K562 (cell line): Measurements from ENCODE around the gene ACVR1C. TPM values are rescaled to one million over a fixed set of nuclear protein-coding genes. Genes with fewer than 3 reads are reported as not detected.

Experiments used
- ATF3 ChIP-seq, 2 experiments: fragments of 450-650 bp in 1 of 2; sonication (generic) in 1 of 2; formaldehyde crosslinking in 1 of 2; IDR thresholded peaks in 1 of 2; conservative IDR thresholded peaks in 1 of 2; 2 replicates each; pipeline versions ENCODE4 v1.6.1 to v1.8.1; 2016 to 2023; ENCODE audit warnings: mild to moderate bottlenecking in 2 of 2, moderate library complexity in 2 of 2, inconsistent platforms in 1 of 2, missing genetic modification reagents in 1 of 2
- CHD1 ChIP-seq: fragments of 200-600 bp; sonication (generic); IDR thresholded peaks from one replicate; pipeline ENCODE4 v1.6.1; 2012; ENCODE audit warnings: mild to moderate bottlenecking, moderate library complexity, low read length, inconsistent platforms
- FOXJ2 ChIP-seq: fragments of 200-800 bp; sonication (Bioruptor generic); IDR thresholded peaks from 2 replicates; pipeline ENCODE4 v1.6.1; 2016; ENCODE audit warnings: missing genetic modification characterization, missing compliant biosample characterization
- KDM2B ChIP-seq: fragments of 250-450 bp; sonication (Bioruptor Pico); IDR thresholded peaks from 2 replicates; pipeline ENCODE4 v1.8.0; 2021; ENCODE audit warnings: mild to moderate bottlenecking, moderate library complexity
- ZNF311 ChIP-seq: fragments of 250-450 bp; sonication (Bioruptor Pico); IDR thresholded peaks from 2 replicates; pipeline ENCODE4 v1.4.0; 2020; ENCODE audit warnings: mild to moderate bottlenecking, moderate library complexity
- polyA plus RNA-seq, 8 experiments: library from polyadenylated mRNA; depleted of rRNA in 4 of 8; stranded (reverse) in 5 of 8; unstranded in 3 of 8; fragments of >200 nt; fragmentation: Nextera tagmentation in 2 of 8; fragmentation: Illumina TruSeq in 1 of 8; extraction: Ambion mirVana in 2 of 8; extraction: Trizol in 1 of 8; gene quantifications; 2 replicates each; pipeline versions ENCODE4 v1.2.1 to v1.2.3, GENCODE V29; 2011 to 2014; ENCODE audit warnings: inconsistent platforms in 1 of 8, missing spikeins in 1 of 8
- total RNA-seq, 7 experiments: library from RNA; depleted of rRNA in 6 of 7; stranded (reverse); fragments of >200 nt in 6 of 7; fragmentation: Illumina TruSeq in 2 of 7; extraction: Trizol in 2 of 7; gene quantifications; 2 replicates each; pipeline versions ENCODE4 v1.2.1 to v1.2.3, GENCODE V29; 2011 to 2021; ENCODE audit warnings: low replicate concordance in 1 of 7
- TF ChIP-seq, protein P1 (sequence below): sonication (generic); formaldehyde crosslinking; IDR thresholded peaks from 2 replicates; pipeline ENCODE4 v1.8.0; 2022; ENCODE audit warnings: mild to moderate bottlenecking, missing genetic modification reagents
- TF ChIP-seq, protein P2 (sequence below), 2 experiments: fragments of 450-650 bp in 1 of 2; sonication (generic) in 1 of 2; formaldehyde crosslinking in 1 of 2; IDR thresholded peaks; 2 replicates each; pipeline versions ENCODE4 v1.7.1 to v1.9.0; 2016 to 2022; ENCODE audit warnings: inconsistent platforms in 1 of 2, mild to moderate bottlenecking in 1 of 2, missing genetic modification reagents in 1 of 2

Gene ACVR1C
- total and polyA plus RNA-seq, 9 of the 15 experiments (the other 6 are each of a cell fraction or from before 2014, with no cell fraction given) = 0.05 to 0.58 (median 0.28) TPM

DNA sequence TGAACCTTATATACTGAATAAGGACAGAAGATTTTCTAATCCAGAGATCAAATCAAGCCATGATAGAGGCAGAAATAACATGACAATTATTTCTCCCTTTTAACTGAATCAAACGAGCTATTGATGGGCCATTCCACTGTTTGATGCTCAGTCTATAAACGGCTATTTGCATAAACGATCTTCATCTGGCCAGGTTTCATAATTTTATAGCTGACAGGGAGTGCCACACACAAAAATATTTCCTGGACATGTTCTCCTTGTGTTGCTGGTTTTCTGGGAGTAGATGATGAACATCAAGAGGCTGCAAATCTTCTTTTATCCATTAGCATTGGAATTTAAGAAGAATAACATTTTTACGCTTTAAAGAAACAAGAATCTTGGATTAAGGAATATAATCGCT is 63.1 kb downstream of the ACVR1C start (continued):
- TF ChIP-seq ATF3 (IDR thresholded peaks at IDR 0.05) (no peak), ATF3 (CRISPR knock-in tag; conservative IDR thresholded peaks at IDR 0.05) (no peak), CHD1 (no peak), KDM2B (CRISPR knock-in tag) (no peak), FOXJ2 (no peak), ZNF311 (no peak)
- TF ChIP-seq, protein P1, sequence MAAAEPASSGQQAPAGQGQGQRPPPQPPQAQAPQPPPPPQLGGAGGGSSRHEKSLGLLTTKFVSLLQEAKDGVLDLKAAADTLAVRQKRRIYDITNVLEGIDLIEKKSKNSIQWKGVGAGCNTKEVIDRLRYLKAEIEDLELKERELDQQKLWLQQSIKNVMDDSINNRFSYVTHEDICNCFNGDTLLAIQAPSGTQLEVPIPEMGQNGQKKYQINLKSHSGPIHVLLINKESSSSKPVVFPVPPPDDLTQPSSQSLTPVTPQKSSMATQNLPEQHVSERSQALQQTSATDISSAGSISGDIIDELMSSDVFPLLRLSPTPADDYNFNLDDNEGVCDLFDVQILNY (CRISPR knock-in tag) = no peak
- TF ChIP-seq, protein P2, sequence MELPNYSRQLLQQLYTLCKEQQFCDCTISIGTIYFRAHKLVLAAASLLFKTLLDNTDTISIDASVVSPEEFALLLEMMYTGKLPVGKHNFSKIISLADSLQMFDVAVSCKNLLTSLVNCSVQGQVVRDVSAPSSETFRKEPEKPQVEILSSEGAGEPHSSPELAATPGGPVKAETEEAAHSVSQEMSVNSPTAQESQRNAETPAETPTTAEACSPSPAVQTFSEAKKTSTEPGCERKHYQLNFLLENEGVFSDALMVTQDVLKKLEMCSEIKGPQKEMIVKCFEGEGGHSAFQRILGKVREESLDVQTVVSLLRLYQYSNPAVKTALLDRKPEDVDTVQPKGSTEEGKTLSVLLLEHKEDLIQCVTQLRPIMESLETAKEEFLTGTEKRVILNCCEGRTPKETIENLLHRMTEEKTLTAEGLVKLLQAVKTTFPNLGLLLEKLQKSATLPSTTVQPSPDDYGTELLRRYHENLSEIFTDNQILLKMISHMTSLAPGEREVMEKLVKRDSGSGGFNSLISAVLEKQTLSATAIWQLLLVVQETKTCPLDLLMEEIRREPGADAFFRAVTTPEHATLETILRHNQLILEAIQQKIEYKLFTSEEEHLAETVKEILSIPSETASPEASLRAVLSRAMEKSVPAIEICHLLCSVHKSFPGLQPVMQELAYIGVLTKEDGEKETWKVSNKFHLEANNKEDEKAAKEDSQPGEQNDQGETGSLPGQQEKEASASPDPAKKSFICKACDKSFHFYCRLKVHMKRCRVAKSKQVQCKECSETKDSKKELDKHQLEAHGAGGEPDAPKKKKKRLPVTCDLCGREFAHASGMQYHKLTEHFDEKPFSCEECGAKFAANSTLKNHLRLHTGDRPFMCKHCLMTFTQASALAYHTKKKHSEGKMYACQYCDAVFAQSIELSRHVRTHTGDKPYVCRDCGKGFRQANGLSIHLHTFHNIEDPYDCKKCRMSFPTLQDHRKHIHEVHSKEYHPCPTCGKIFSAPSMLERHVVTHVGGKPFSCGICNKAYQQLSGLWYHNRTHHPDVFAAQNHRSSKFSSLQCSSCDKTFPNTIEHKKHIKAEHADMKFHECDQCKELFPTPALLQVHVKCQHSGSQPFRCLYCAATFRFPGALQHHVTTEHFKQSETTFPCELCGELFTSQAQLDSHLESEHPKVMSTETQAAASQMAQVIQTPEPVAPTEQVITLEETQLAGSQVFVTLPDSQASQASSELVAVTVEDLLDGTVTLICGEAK (IDR thresholded peaks at IDR 0.05) = no peak
- TF ChIP-seq, protein P2 (CRISPR knock-in tag; IDR thresholded peaks at IDR 0.05) = no peak
